HepG2 (cell line): ENCODE measurements around the gene CBX6. TPM values are rescaled to one million over a fixed set of nuclear protein-coding genes. Genes with fewer than 3 reads are reported as not detected.

Experiments
- ATAC-seq: fragments of 200-7000 bp; cut with Tn5 transposase; 3 replicates; pipeline ENCODE4 v1.9.1; 2020; ENCODE audit warnings: mild to moderate bottlenecking, moderate library complexity
- BruUV-seq: library from RNA; stranded (reverse); fragments of 400-500 nt; replicated peaks from 2 replicates; lab custom pipeline; 2021; lab: Mats Ljungman, UMichigan
- CTCF ChIA-PET: fragments of 300-600 bp; formaldehyde crosslinking; extraction: SDS; loops from one replicate; lab custom pipeline; 2021; ENCODE audit warnings: low total read pairs, inconsistent platforms, low intra/inter-chr PET ratio; lab: Yijun Ruan, JAX
- POLR2A ChIA-PET: fragments of 350-600 bp; sonication (Branson Sonifier 250); formaldehyde crosslinking; loops from one replicate; lab custom pipeline; 2020; ENCODE audit warnings: antibody characterized with exemption, inconsistent platforms; lab: Yijun Ruan, JAX
- DNase-seq: peaks from one replicate; pipeline ENCODE4 v3.0.0-alpha.2; 2015; ENCODE audit warnings: low spot score
- FAIRE-seq: peaks from 3 replicates; lab custom pipeline; 2011; peaks lifted over from hg19 to GRCh38; lab: Jason Lieb, UNC
- H2AFZ ChIP-seq: one replicate; pipeline ENCODE4 v1.6.1; 2011; ENCODE audit warnings: low read length, inconsistent platforms
- H3K27ac ChIP-seq: fragments of 300-600 bp; 3 replicates; pipeline ENCODE4 v1.8.0; 2011; ENCODE audit warnings: mixed run types, mild to moderate bottlenecking, mixed read lengths, low read length, inconsistent platforms; ENCODE audit not compliant: insufficient read depth; ENCODE audit errors: extremely low read length
- H3K27me3 ChIP-seq, 2 experiments: fragments of 200-600 bp in 1 of 2; 2 replicates in 1 of 2; 3 replicates in 1 of 2; pipeline versions ENCODE4 v1.6.0 to v1.8.0; 2011; ENCODE audit warnings: low read length in 2 of 2, mild to moderate bottlenecking in 2 of 2, moderate library complexity in 2 of 2, inconsistent platforms in 1 of 2; ENCODE audit not compliant: insufficient read depth in 2 of 2, control insufficient read depth in 1 of 2
- H3K36me3 ChIP-seq, 2 experiments: fragments of 200-600 bp in 1 of 2; replicated peaks in 1 of 2; 2 replicates in 1 of 2; 3 replicates in 1 of 2; pipeline versions ENCODE4 v1.5.1 to v1.8.0; 2011; ENCODE audit warnings: low read length in 2 of 2, inconsistent platforms in 1 of 2; ENCODE audit not compliant: insufficient read depth in 2 of 2, control insufficient read depth in 1 of 2
- H3K4me1 ChIP-seq: 2 replicates; pipeline ENCODE4 v1.5.1; 2012; ENCODE audit warnings: low read length, inconsistent platforms; ENCODE audit not compliant: insufficient read depth
- H3K4me2 ChIP-seq: 2 replicates; pipeline ENCODE4 v1.6.0; 2011; ENCODE audit warnings: low read depth, low read length, inconsistent platforms
- H3K4me3 ChIP-seq, 3 experiments: fragments of 200-600 bp in 1 of 3; sonication (generic), shearing (Covaris generic) in 1 of 3; replicated peaks in 1 of 3; 2 replicates each; pipeline ENCODE4 v1.5.1; 2011 to 2016; ENCODE audit warnings: low read length in 3 of 3, inconsistent platforms in 2 of 3, low read depth in 2 of 3, mild to moderate bottlenecking in 2 of 3, control low read depth in 1 of 3, mixed read lengths in 1 of 3; ENCODE audit not compliant: insufficient read depth in 1 of 3
- H3K79me2 ChIP-seq: one replicate; pipeline ENCODE4 v1.6.1; 2011; ENCODE audit warnings: low read length, inconsistent platforms; ENCODE audit not compliant: insufficient read depth
- H3K9ac ChIP-seq: 2 replicates; pipeline ENCODE4 v1.6.0; 2011; ENCODE audit warnings: mild to moderate bottlenecking, low read depth, low read length, inconsistent platforms; ENCODE audit not compliant: insufficient read depth
- H3K9me3 ChIP-seq: 2 replicates; pipeline ENCODE4 v1.5.1; 2012; ENCODE audit warnings: mild to moderate bottlenecking, low read length
- H4K20me1 ChIP-seq: 2 replicates; pipeline ENCODE4 v1.6.0; 2011; ENCODE audit warnings: inconsistent platforms, mild to moderate bottlenecking, low read length, moderate library complexity; ENCODE audit not compliant: insufficient read depth
- ASH2L ChIP-seq: fragments of 300-600, 200-600 bp; sonication (generic); IDR thresholded peaks from 2 replicates; pipeline ENCODE4 v1.7.0; 2017; ENCODE audit warnings: low read depth, mild to moderate bottlenecking, moderate library complexity, mixed read lengths, low read length; ENCODE audit not compliant: insufficient read length
- CENPX ChIP-seq: sonication (generic); formaldehyde crosslinking; IDR thresholded peaks from 2 replicates; pipeline ENCODE4 v1.9.0; 2021; ENCODE audit warnings: mild to moderate bottlenecking, missing genetic modification reagents, moderate library complexity
- DNMT3B ChIP-seq: conservative IDR thresholded peaks from 2 replicates; pipeline ENCODE4 v1.6.1; 2016; ENCODE audit warnings: missing biosample characterization, control low read depth
- GATAD2A ChIP-seq: IDR thresholded peaks from 2 replicates; pipeline ENCODE4 v1.6.1; 2016
- KDM1A ChIP-seq: IDR thresholded peaks from 2 replicates; pipeline ENCODE4 v1.6.1; 2016; ENCODE audit warnings: missing compliant biosample characterization
- MAZ ChIP-seq, 2 experiments: sonication (generic) in 1 of 2; formaldehyde crosslinking in 1 of 2; IDR thresholded peaks; 2 replicates each; pipeline versions ENCODE4 v1.5.0 to v1.6.1; 2012 to 2020; ENCODE audit warnings: low read depth in 2 of 2, mild to moderate bottlenecking in 2 of 2, borderline replicate concordance in 1 of 2, improper control_type of control experiment in 1 of 2, low read length in 1 of 2, missing genetic modification reagents in 1 of 2, moderate library complexity in 1 of 2
- NCOA5 ChIP-seq: sonication (generic); formaldehyde crosslinking; IDR thresholded peaks from 2 replicates; pipeline ENCODE4 v1.4.0; 2020; ENCODE audit warnings: missing genetic modification reagents
- NONO ChIP-seq, 2 experiments: fragments of 450-650 bp in 1 of 2; sonication (generic) in 1 of 2; formaldehyde crosslinking in 1 of 2; IDR thresholded peaks in 1 of 2; conservative IDR thresholded peaks in 1 of 2; 2 replicates each; pipeline versions ENCODE4 v1.6.1 to v1.8.0; 2017 to 2022; ENCODE audit warnings: mild to moderate bottlenecking in 1 of 2, missing genetic modification reagents in 1 of 2, moderate library complexity in 1 of 2
- PHB2 ChIP-seq: fragments of 450-650 bp; IDR thresholded peaks from 2 replicates; pipeline ENCODE4 v1.6.1; 2018; ENCODE audit not compliant: partially characterized antibody
- POLR2AphosphoS5 ChIP-seq: IDR thresholded peaks from 2 replicates; pipeline ENCODE4 v1.6.1; 2012; ENCODE audit warnings: low read depth, low read length
- SALL2 ChIP-seq: sonication (generic); formaldehyde crosslinking; IDR thresholded peaks from 2 replicates; pipeline ENCODE4 v1.8.1; 2023; ENCODE audit warnings: mild to moderate bottlenecking, missing genetic modification reagents, inconsistent platforms
- STAG1 ChIP-seq: sonication (generic); formaldehyde crosslinking; IDR thresholded peaks from 2 replicates; pipeline ENCODE4 v1.4.0; 2020; ENCODE audit warnings: missing genetic modification reagents
- ZBTB3 ChIP-seq: sonication (generic); formaldehyde crosslinking; IDR thresholded peaks from 2 replicates; pipeline ENCODE4 v1.4.0; 2020; ENCODE audit warnings: low read depth, mild to moderate bottlenecking, moderate library complexity, missing genetic modification reagents, borderline replicate concordance
- ZFAT ChIP-seq: sonication (generic); formaldehyde crosslinking; conservative IDR thresholded peaks from 2 replicates; pipeline ENCODE4 v1.8.1; 2023; ENCODE audit warnings: missing genetic modification reagents, inconsistent platforms
- ZMYM3 ChIP-seq: sonication (generic); formaldehyde crosslinking; IDR thresholded peaks from 2 replicates; pipeline ENCODE4 v1.5.1; 2020; ENCODE audit warnings: mild to moderate bottlenecking, missing genetic modification reagents
- ZNF20 ChIP-seq: sonication (generic); formaldehyde crosslinking; IDR thresholded peaks from 2 replicates; pipeline ENCODE4 v1.4.0; 2020; ENCODE audit warnings: mild to moderate bottlenecking, moderate library complexity, missing genetic modification reagents
- ZNF274 ChIP-seq: sonication (generic); formaldehyde crosslinking; IDR thresholded peaks from 2 replicates; pipeline ENCODE4 v1.5.1; 2020; ENCODE audit warnings: mild to moderate bottlenecking, missing genetic modification reagents
- ZNF317 ChIP-seq: sonication (generic); formaldehyde crosslinking; IDR thresholded peaks from 2 replicates; pipeline ENCODE4 v1.5.0; 2020; ENCODE audit warnings: mild to moderate bottlenecking, missing genetic modification reagents
- ZNF362 ChIP-seq: sonication (generic); formaldehyde crosslinking; IDR thresholded peaks from 2 replicates; pipeline ENCODE4 v1.4.0; 2020; ENCODE audit warnings: missing genetic modification reagents, mild to moderate bottlenecking, borderline replicate concordance
- ZNF468 ChIP-seq: sonication (generic); formaldehyde crosslinking; IDR thresholded peaks from 2 replicates; pipeline ENCODE4 v1.8.0; 2022; ENCODE audit warnings: mild to moderate bottlenecking, moderate library complexity, missing genetic modification reagents
- ZNF567 ChIP-seq: sonication (generic); formaldehyde crosslinking; IDR thresholded peaks from 2 replicates; pipeline ENCODE4 v1.8.1; 2023; ENCODE audit warnings: mild to moderate bottlenecking, missing genetic modification reagents, borderline replicate concordance
- ZNF878 ChIP-seq: sonication (generic); formaldehyde crosslinking; IDR thresholded peaks from 2 replicates; pipeline ENCODE4 v1.8.1; 2023; ENCODE audit warnings: mild to moderate bottlenecking, missing genetic modification reagents, moderate library complexity
- WGBS: methylation state at CpG from one replicate; pipeline ENCODE4 v1.1.6; 2017; ENCODE audit warnings: low lambda C conversion rate; 5-methylcytosine and 5-hydroxymethylcytosine counted together
- in situ Hi-C: cut with HindIII; loops from 2 replicates; pipeline ENCODE4 v1.10.0; 2017; ENCODE audit warnings: low pct_unique_long_range_greater_than_20kb; ENCODE audit not compliant: extremely low pct_ligation_motif_present
- intact Hi-C: fragments of 100-400 bp; cut with micrococcal nuclease; formaldehyde crosslinking; loops from one replicate; pipeline ENCODE4 v1.10.0; 2022; ENCODE audit not compliant: unreplicated experiment
- polyA plus RNA-seq, 8 experiments: library from polyadenylated mRNA; depleted of rRNA in 3 of 8; stranded (reverse) in 7 of 8; unstranded in 1 of 8; fragments of >200 nt; fragmentation: Illumina TruSeq in 4 of 8; extraction: Trizol in 4 of 8; gene quantifications; 2 replicates each; pipeline versions ENCODE4 v1.2.1 to v1.2.3, GENCODE V29; 2011 to 2016; ENCODE audit warnings: low read depth in 4 of 8, missing spikeins in 1 of 8, mixed read lengths in 1 of 8; ENCODE audit not compliant: insufficient read depth in 1 of 8
- total RNA-seq, 5 experiments: library from RNA; depleted of rRNA; stranded (reverse); fragments of >200 nt; fragmentation: Illumina TruSeq; extraction: Trizol; gene quantifications; 2 replicates each; pipeline ENCODE4 v1.2.3, GENCODE V29; 2016; ENCODE audit warnings: low read depth in 1 of 5
- TF ChIP-seq, protein P1 (sequence below), 2 experiments: sonication (generic) in 1 of 2; formaldehyde crosslinking in 1 of 2; IDR thresholded peaks; 2 replicates each; pipeline versions ENCODE4 v1.4.0 to v1.6.1; 2018 to 2020; ENCODE audit warnings: missing genetic modification reagents in 2 of 2, borderline replicate concordance in 1 of 2, low read depth in 1 of 2, mild to moderate bottlenecking in 1 of 2, missing biosample characterization in 1 of 2

The CBX6 gene
- total and polyA plus RNA-seq, 2 of the 13 experiments (the other 11 are each of a cell fraction or from before 2014, with no cell fraction given): 1.7 to 6.5 TPM

DNA sequence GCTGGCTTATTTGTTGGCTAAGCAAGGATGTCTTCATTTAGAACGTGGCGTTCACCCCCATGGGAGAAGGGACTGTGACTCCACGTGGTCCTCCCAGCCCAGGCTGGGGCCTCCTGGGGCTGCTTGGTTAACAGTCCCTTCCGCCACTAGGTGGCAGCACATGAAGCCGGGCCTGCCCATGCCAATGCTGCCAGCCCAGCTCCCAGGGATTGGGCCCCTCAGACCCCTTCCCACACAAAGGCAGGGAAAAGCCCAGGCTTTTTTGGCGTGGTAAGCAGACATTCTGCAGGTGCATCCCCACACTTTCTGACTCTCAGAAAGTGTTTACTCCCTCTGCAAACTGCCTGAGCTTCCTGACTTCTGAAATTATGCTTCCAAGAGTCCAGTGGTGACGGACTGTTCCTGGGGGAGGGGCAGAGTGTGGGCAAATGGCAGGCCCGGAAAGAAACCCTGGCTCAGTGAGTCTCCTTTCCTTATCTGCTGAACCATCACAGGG lies 3.1 kb downstream of the CBX6 start:
- POLR2A ChIA-PET: no interaction called here
- H3K79me2 ChIP-seq: no peaks in the 10 kb centered on the region
- no TSS peak for BruUV-seq
- H3K9me3 ChIP-seq: no peaks in the 10 kb centered on the region
- H3K27me3 ChIP-seq: peaks cover under 1 to 15% of the 10 kb centered on the region in 2 experiments; a peak in 4 of 5 replicates
- 54% methylated on average over 2 of the region's 8 CpGs for WGBS
- ATAC-seq (peak; percentile 77), DNase-seq (peak; percentile 64), FAIRE-seq (peak; percentile 75)
- intact Hi-C loops: no loop called here
- no peak overlapping the region for H3K4me3 ChIP-seq
- H4K20me1 ChIP-seq: peaks cover 3% of the 10 kb centered on the region; the same call in 1 of the 2 replicates
- H3K4me2 ChIP-seq: no peak overlapping the region
- H3K9ac ChIP-seq: no peak overlapping the region
- no peak overlapping the region for H2AFZ ChIP-seq
- CTCF ChIA-PET: interaction anchor here (0.7 to 1.4 kb wide), 4 partner anchors 100 to 136 kb away, joined by 3 to 13 read pairs (median 4); no protein-coding TSS in a partner anchor
- H3K36me3 ChIP-seq: no peaks in the 10 kb centered on the region; a peak in 1 of 5 replicates
- peaks cover 20% of the 10 kb centered on the region for H3K4me1 ChIP-seq
- H3K27ac ChIP-seq: no peak overlapping the region
- in situ Hi-C loops: no loop called here
- no peak for TF ChIP-seq ZNF317 (CRISPR knock-in tag)
- TF ChIP-seq NCOA5 (CRISPR knock-in tag): no peak
- no peak for TF ChIP-seq ZNF20 (CRISPR knock-in tag)
- no peak for TF ChIP-seq ZMYM3 (CRISPR knock-in tag)
- TF ChIP-seq, protein P1, sequence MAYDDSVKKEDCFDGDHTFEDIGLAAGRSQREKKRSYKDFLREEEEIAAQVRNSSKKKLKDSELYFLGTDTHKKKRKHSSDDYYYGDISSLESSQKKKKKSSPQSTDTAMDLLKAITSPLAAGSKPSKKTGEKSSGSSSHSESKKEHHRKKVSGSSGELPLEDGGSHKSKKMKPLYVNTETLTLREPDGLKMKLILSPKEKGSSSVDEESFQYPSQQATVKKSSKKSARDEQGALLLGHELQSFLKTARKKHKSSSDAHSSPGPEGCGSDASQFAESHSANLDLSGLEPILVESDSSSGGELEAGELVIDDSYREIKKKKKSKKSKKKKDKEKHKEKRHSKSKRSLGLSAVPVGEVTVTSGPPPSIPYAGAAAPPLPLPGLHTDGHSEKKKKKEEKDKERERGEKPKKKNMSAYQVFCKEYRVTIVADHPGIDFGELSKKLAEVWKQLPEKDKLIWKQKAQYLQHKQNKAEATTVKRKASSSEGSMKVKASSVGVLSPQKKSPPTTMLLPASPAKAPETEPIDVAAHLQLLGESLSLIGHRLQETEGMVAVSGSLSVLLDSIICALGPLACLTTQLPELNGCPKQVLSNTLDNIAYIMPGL (CRISPR knock-in tag; IDR thresholded peaks at IDR 0.05; ENCODE audit: borderline replicate concordance in 1 of 2, low read depth in 1 of 2): peak in 1 of 2 experiments; percentile 68; a peak in 3 of 4 replicates
- TF ChIP-seq ZNF878 (CRISPR knock-in tag): no peak
- no peak for TF ChIP-seq MAZ (IDR thresholded peaks at IDR 0.05; ENCODE audit: borderline replicate concordance, low read depth, low read length)
- TF ChIP-seq MAZ (CRISPR knock-in tag; IDR thresholded peaks at IDR 0.05; ENCODE audit: low read depth): 0 out of 2 replicates have a peak, but pooled peaks have one; percentile 49
- no peak for TF ChIP-seq DNMT3B (CRISPR knock-in tag)
- TF ChIP-seq ZNF274 (CRISPR knock-in tag): no peak
- no peak for TF ChIP-seq POLR2AphosphoS5
- no peak for TF ChIP-seq PHB2
- TF ChIP-seq ZNF468 (CRISPR knock-in tag): no peak
- no peak for TF ChIP-seq KDM1A (CRISPR knock-in tag)
- no peak for TF ChIP-seq ZNF362
- no peak for TF ChIP-seq ZNF567 (CRISPR knock-in tag)
- TF ChIP-seq ZBTB3: no peak
- TF ChIP-seq CENPX (CRISPR knock-in tag): no peak
- TF ChIP-seq GATAD2A (CRISPR knock-in tag): peak; percentile 27; the same call in 1 of the 2 replicates
- peak; percentile 70 for TF ChIP-seq STAG1 (CRISPR knock-in tag)
- no peak for TF ChIP-seq NONO (IDR thresholded peaks at IDR 0.05)
- TF ChIP-seq NONO (CRISPR knock-in tag; conservative IDR thresholded peaks at IDR 0.05): no peak
- no peak for TF ChIP-seq SALL2 (CRISPR knock-in tag)
- no peak for TF ChIP-seq ZFAT (CRISPR knock-in tag)
- TF ChIP-seq ASH2L: no peak
